Measurements from ENCODE around the gene NFIA.

Gene NFIA

GRCh38 chr1:61143821-61144424, 61.6 kb downstream of the NFIA start:
- Histone ChIP-seq H3K4me1 (ENCODE audit: low read depth, poor library complexity, severe bottlenecking) (peaks cover 39% of the 10 kb centered on the region), H3K9ac (no peak overlapping the region), H3K4me2 (no peak overlapping the region), H3K27me3 (ENCODE audit: insufficient read depth, low read depth) (no peaks in the 10 kb centered on the region; the same call in 1 of the 2 replicates), H3K4me3 (IDR thresholded peaks at IDR 0.05; ENCODE audit: insufficient read depth, low read depth, low read length) (no peak overlapping the region), H3K79me2 (ENCODE audit: insufficient read depth, low read depth) (no peaks in the 10 kb centered on the region), H3K36me3 (ENCODE audit: insufficient read depth) (no peaks in the 10 kb centered on the region), H3K27ac (no peak overlapping the region), H2AFZ (ENCODE audit: low read depth) (no peak overlapping the region), H4K20me1 (ENCODE audit: insufficient read depth) (no peaks in the 10 kb centered on the region)
- no peak for TF ChIP-seq CTCF (conservative IDR thresholded peaks at IDR 0.05; ENCODE audit: low read depth, low read length)

GRCh38 chr1:61149010-61149860, 66.9 kb downstream of the NFIA start:
- TF ChIP-seq CTCF (conservative IDR thresholded peaks at IDR 0.05; ENCODE audit: low read depth, low read length) = no peak
- H3K4me1 ChIP-seq (ENCODE audit: low read depth, poor library complexity, severe bottlenecking) = no peaks in the 10 kb centered on the region
- no peak overlapping the region for H3K4me3 ChIP-seq (IDR thresholded peaks at IDR 0.05; ENCODE audit: insufficient read depth, low read depth, low read length)
- no peak overlapping the region for H3K9ac ChIP-seq
- no peak overlapping the region for H3K4me2 ChIP-seq
- no peaks in the 10 kb centered on the region for H4K20me1 ChIP-seq (ENCODE audit: insufficient read depth)
- H3K79me2 ChIP-seq (ENCODE audit: insufficient read depth, low read depth) = no peaks in the 10 kb centered on the region
- no peaks in the 10 kb centered on the region for H3K36me3 ChIP-seq (ENCODE audit: insufficient read depth)
- no peak overlapping the region for H3K27ac ChIP-seq
- H3K27me3 ChIP-seq (ENCODE audit: insufficient read depth, low read depth) = no peaks in the 10 kb centered on the region; the same call in 1 of the 2 replicates
- H2AFZ ChIP-seq (ENCODE audit: low read depth) = no peak overlapping the region

GRCh38 chr1:61151565-61151964, 69.2 kb downstream of the NFIA start:
- Histone ChIP-seq H3K9ac (no peak overlapping the region), H3K27ac (no peak overlapping the region), H3K4me2 (no peak overlapping the region), H3K36me3 (ENCODE audit: insufficient read depth) (no peaks in the 10 kb centered on the region), H3K27me3 (ENCODE audit: insufficient read depth, low read depth) (peaks cover 9% of the 10 kb centered on the region; the same call in 1 of the 2 replicates), H3K79me2 (ENCODE audit: insufficient read depth, low read depth) (no peaks in the 10 kb centered on the region), H4K20me1 (ENCODE audit: insufficient read depth) (no peaks in the 10 kb centered on the region), H3K4me1 (ENCODE audit: low read depth, poor library complexity, severe bottlenecking) (no peaks in the 10 kb centered on the region), H3K4me3 (IDR thresholded peaks at IDR 0.05; ENCODE audit: insufficient read depth, low read depth, low read length) (no peak overlapping the region), H2AFZ (ENCODE audit: low read depth) (no peak overlapping the region)
- no peak for TF ChIP-seq CTCF (conservative IDR thresholded peaks at IDR 0.05; ENCODE audit: low read depth, low read length)

- Histone ChIP-seq H3K9ac (no peak overlapping the region), H3K36me3 (ENCODE audit: insufficient read depth) (no peaks in the 10 kb centered on the region), H2AFZ (ENCODE audit: low read depth) (no peak overlapping the region), H3K79me2 (ENCODE audit: insufficient read depth, low read depth) (no peaks in the 10 kb centered on the region), H4K20me1 (ENCODE audit: insufficient read depth) (no peaks in the 10 kb centered on the region), H3K4me1 (ENCODE audit: low read depth, poor library complexity, severe bottlenecking) (peaks cover 2% of the 10 kb centered on the region), H3K4me3 (IDR thresholded peaks at IDR 0.05; ENCODE audit: insufficient read depth, low read depth, low read length) (no peak overlapping the region), H3K4me2 (no peak overlapping the region), H3K27ac (no peak overlapping the region), H3K27me3 (ENCODE audit: insufficient read depth, low read depth) (peaks cover 14% of the 10 kb centered on the region; the same call in 1 of the 2 replicates)
- TF ChIP-seq CTCF (conservative IDR thresholded peaks at IDR 0.05; ENCODE audit: low read depth, low read length) = no peak
Measured at GRCh38 chr1:61152066-61152465, 69.7 kb downstream of the NFIA start.
